PC-3 (cell line): ENCODE results near the gene GLRX5.

Experiments
- EZH2 ChIP-seq: fragments of 300-600 bp; sonication (generic); IDR thresholded peaks from one replicate; pipeline ENCODE4 v1.6.1; 2017; ENCODE audit warnings: antibody characterized with exemption, mild to moderate bottlenecking, low read length; ENCODE audit not compliant: unreplicated experiment
- TF ChIP-seq, protein P1 (sequence below): fragments of 300-600 bp; sonication (generic); conservative IDR thresholded peaks from 2 replicates; pipeline ENCODE4 v1.5.1; 2017; ENCODE audit warnings: antibody characterized with exemption, low read depth, mild to moderate bottlenecking, low read length

DNA sequence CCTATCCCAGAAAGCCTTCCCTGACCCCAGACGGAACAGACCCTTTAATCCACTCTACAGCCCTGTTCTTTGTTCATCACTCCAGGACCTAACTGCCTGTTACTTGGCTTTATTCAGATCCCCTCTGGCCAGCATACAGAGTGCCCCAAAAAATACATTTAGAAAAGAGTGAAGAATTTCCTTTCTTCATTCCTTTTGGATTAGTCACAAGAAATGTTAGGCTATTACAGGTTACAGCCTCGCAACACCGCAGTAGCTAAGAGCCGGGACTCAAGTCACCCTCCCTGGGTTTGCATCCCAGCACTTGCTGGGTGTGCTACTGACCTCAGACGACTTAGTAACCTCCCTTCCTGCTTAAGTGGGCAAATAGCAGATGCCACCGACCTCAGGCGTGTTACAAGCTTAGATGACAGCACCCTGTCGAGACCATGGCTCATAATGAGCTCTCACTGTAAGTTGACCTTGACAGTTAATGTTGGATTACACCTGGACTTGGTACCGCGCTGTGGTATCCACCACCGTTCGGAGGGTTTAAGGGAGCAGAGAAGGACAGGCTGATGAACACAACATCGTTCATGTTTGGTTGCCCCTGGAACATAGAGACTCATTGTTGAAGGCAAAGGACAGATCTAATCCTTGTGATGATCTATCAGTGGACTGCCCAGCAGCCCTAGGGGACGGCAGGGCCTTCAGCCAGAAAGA is 12.9 kb downstream of the GLRX5 start:
- TF ChIP-seq, protein P1, sequence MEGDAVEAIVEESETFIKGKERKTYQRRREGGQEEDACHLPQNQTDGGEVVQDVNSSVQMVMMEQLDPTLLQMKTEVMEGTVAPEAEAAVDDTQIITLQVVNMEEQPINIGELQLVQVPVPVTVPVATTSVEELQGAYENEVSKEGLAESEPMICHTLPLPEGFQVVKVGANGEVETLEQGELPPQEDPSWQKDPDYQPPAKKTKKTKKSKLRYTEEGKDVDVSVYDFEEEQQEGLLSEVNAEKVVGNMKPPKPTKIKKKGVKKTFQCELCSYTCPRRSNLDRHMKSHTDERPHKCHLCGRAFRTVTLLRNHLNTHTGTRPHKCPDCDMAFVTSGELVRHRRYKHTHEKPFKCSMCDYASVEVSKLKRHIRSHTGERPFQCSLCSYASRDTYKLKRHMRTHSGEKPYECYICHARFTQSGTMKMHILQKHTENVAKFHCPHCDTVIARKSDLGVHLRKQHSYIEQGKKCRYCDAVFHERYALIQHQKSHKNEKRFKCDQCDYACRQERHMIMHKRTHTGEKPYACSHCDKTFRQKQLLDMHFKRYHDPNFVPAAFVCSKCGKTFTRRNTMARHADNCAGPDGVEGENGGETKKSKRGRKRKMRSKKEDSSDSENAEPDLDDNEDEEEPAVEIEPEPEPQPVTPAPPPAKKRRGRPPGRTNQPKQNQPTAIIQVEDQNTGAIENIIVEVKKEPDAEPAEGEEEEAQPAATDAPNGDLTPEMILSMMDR: no peak
- no peak for TF ChIP-seq EZH2
